Activated CD8-positive, alpha-beta T cell treated with anti-CD3 and anti-CD28 coated beads for 36 hours (primary cell): Measurements from ENCODE around the gene SYNPO2L. TPM values are rescaled to one million over a fixed set of nuclear protein-coding genes. Genes with fewer than 3 reads are reported as not detected.

Experiments used
- ATAC-seq: fragments of 200-7000 bp; cut with Tn5 transposase; one replicate; pipeline ENCODE4 v1.10.0; 2021; ENCODE audit warnings: mild to moderate bottlenecking, moderate library complexity
- CTCF ChIA-PET: fragments of 350-600 bp; sonication (Branson Sonifier 250); formaldehyde crosslinking; loops from one replicate; lab custom pipeline; 2021; ENCODE audit warnings: antibody characterized with exemption; lab: Charles Lee
- POLR2A ChIA-PET: fragments of 350-600 bp; sonication (Branson Sonifier 250); formaldehyde crosslinking; loops from one replicate; lab custom pipeline; 2021; ENCODE audit warnings: antibody characterized with exemption; lab: Charles Lee
- DNase-seq: peaks from one replicate; pipeline ENCODE4 v3.0.0-alpha.2; 2020
- H3K27ac Mint-ChIP-seq: one replicate; pipeline ENCODE4 v1.8.0; 2021; ENCODE audit warnings: mild to moderate bottlenecking, mixed read lengths
- H3K27me3 Mint-ChIP-seq: one replicate; pipeline ENCODE4 v1.8.0; 2021; ENCODE audit warnings: mixed read lengths
- H3K36me3 Mint-ChIP-seq: one replicate; pipeline ENCODE4 v1.8.0; 2021; ENCODE audit warnings: low read depth, mixed read lengths
- H3K4me1 Mint-ChIP-seq: one replicate; pipeline ENCODE4 v1.8.0; 2021; ENCODE audit warnings: low read depth, mixed read lengths
- H3K4me3 Mint-ChIP-seq: one replicate; pipeline ENCODE4 v1.8.0; 2021; ENCODE audit warnings: mild to moderate bottlenecking, moderate library complexity, mixed read lengths
- H3K9me3 Mint-ChIP-seq: one replicate; pipeline ENCODE4 v1.8.0; 2021; ENCODE audit warnings: mixed read lengths
- CTCF ChIP-seq: fragments of 200-600 bp; IDR thresholded peaks from one replicate; pipeline ENCODE4 v1.8.0; 2022; ENCODE audit warnings: antibody characterized with exemption, mild to moderate bottlenecking
- intact Hi-C: fragments of 100-400 bp; cut with micrococcal nuclease; formaldehyde crosslinking; loops from one replicate; pipeline ENCODE4 v1.10.0; 2022
- total RNA-seq, 2 experiments: library from RNA; stranded (reverse); gene quantifications; one replicate each; pipeline ENCODE4 v1.2.3, GENCODE V29; 2021

SYNPO2L gene
- total RNA-seq, 2 experiments from 2014 or later: not detected

GRCh38 chr10:73614720-73615119 is 41.1 kb downstream of the SYNPO2L start:
- ChIA-PET CTCF (no interaction called here), POLR2A (no interaction called here)
- H3K27ac Mint-ChIP-seq: no peak overlapping the region
- H3K4me3 Mint-ChIP-seq: no peak overlapping the region
- intact Hi-C loops: no loop called here
- H3K27me3 Mint-ChIP-seq: no peaks in the 10 kb centered on the region
- H3K36me3 Mint-ChIP-seq: no peaks in the 10 kb centered on the region
- DNase-seq (no peak), ATAC-seq (no peak)
- TF ChIP-seq CTCF: no peak
- H3K4me1 Mint-ChIP-seq: no peaks in the 10 kb centered on the region
- no peaks in the 10 kb centered on the region for H3K9me3 Mint-ChIP-seq

GRCh38 chr10:73609116-73609515 is 46.7 kb downstream of the SYNPO2L start:
- no peak overlapping the region for H3K27ac Mint-ChIP-seq
- H3K4me1 Mint-ChIP-seq: no peaks in the 10 kb centered on the region
- ATAC-seq (no peak), DNase-seq (no peak)
- H3K27me3 Mint-ChIP-seq: no peaks in the 10 kb centered on the region
- H3K4me3 Mint-ChIP-seq: no peak overlapping the region
- ChIA-PET CTCF (interaction anchor here (1.5 kb wide), 1 partner anchor 79 kb away, joined by 6 read pairs; no protein-coding TSS in a partner anchor), POLR2A (interaction anchor here (1.0 kb wide), 1 partner anchor 15 kb away, joined by 4 read pairs; no protein-coding TSS in a partner anchor)
- no peaks in the 10 kb centered on the region for H3K9me3 Mint-ChIP-seq
- no peak for TF ChIP-seq CTCF
- intact Hi-C loops: no loop called here
- H3K36me3 Mint-ChIP-seq: no peaks in the 10 kb centered on the region

GRCh38 chr10:73601486-73601921 is 54.3 kb downstream of the SYNPO2L start:
- H3K9me3 Mint-ChIP-seq: no peaks in the 10 kb centered on the region
- H3K36me3 Mint-ChIP-seq: no peaks in the 10 kb centered on the region
- no peak overlapping the region for H3K4me3 Mint-ChIP-seq
- no peaks in the 10 kb centered on the region for H3K4me1 Mint-ChIP-seq
- no peak overlapping the region for H3K27ac Mint-ChIP-seq
- TF ChIP-seq CTCF: no peak
- ChIA-PET POLR2A (interaction anchor here (0.6 to 1.1 kb wide), 2 partner anchors 11 to 63 kb away, joined by 3 read pairs; no protein-coding TSS in a partner anchor), CTCF (interaction anchor here (1.4 kb wide), 1 partner anchor 42 kb away, joined by 6 read pairs; no protein-coding TSS in a partner anchor)
- DNase-seq: no peak
- intact Hi-C loops: no loop called here
- ATAC-seq: no peak
- H3K27me3 Mint-ChIP-seq: no peaks in the 10 kb centered on the region

- Mint-ChIP-seq H3K27ac (no peak overlapping the region), H3K4me1 (peaks cover 6% of the 10 kb centered on the region), H3K9me3 (no peaks in the 10 kb centered on the region), H3K36me3 (no peaks in the 10 kb centered on the region), H3K4me3 (no peak overlapping the region), H3K27me3 (no peaks in the 10 kb centered on the region)
- intact Hi-C loops: no loop called here
- no peak for TF ChIP-seq CTCF
- no peak for ATAC-seq
- POLR2A ChIA-PET: interaction anchor here (1.2 kb wide), 1 partner anchor 27 kb away, joined by 3 read pairs; no protein-coding TSS in a partner anchor
- CTCF ChIA-PET: interaction anchor here (1.9 kb wide), 1 partner anchor 68 kb away, joined by 8 read pairs; no protein-coding TSS in a partner anchor
- no peak for DNase-seq
Measured at GRCh38 chr10:73597346-73597745, 58.5 kb downstream of the SYNPO2L start.

Other genes with a start within 250 kb of the SYNPO2L start
- gene ANXA7, start 242.0 kb downstream of the SYNPO2L start, total RNA-seq: 100 to 1,000 TPM; 101 to 103 TPM
- 1 to 10 TPM; 2.0 to 2.3 TPM for gene MSS51, start 222.5 kb downstream of the SYNPO2L start, total RNA-seq
- gene PPP3CB, start 160.0 kb downstream of the SYNPO2L start, total RNA-seq: 10 to 100 TPM; 35.8 to 36.5 TPM
- gene USP54, start 64.7 kb downstream of the SYNPO2L start, total RNA-seq: 1 to 10 TPM; 3.1 to 4.6 TPM
- gene MYOZ1, start 14.6 kb downstream of the SYNPO2L start, total RNA-seq: not detected
- 1 to 10 TPM; 8.8 to 9.8 TPM for gene AGAP5, start 42.1 kb upstream of the SYNPO2L start, total RNA-seq
- 10 to 100 TPM; 87.5 to 88.7 TPM for gene SEC24C, start 88.3 kb upstream of the SYNPO2L start, total RNA-seq
- gene CHCHD1, start 126.0 kb upstream of the SYNPO2L start, total RNA-seq: 10 to 100 TPM; 28.9 to 33.0 TPM
- gene ZSWIM8, start 129.6 kb upstream of the SYNPO2L start, total RNA-seq: 10 to 100 TPM; 30.0 to 41.0 TPM
- 10 to 100 TPM; 51.1 to 53.5 TPM for gene NDST2, start 155.6 kb upstream of the SYNPO2L start, total RNA-seq
- gene CAMK2G, start 218.5 kb upstream of the SYNPO2L start, total RNA-seq: 10 to 100 TPM; 17.8 to 18.5 TPM